ENCODE results near the gene ITSN1. TPM values are rescaled to one million over a fixed set of nuclear protein-coding genes. Genes with fewer than 3 reads are reported as not detected.

The ITSN1 gene
- total RNA-seq, 1 donor from 2014 or later: 44.3 TPM

- no peak for DNase-seq (ENCODE audit: extremely low read depth, low read depth, low spot score)
Measured at GRCh38 chr21:33878824-33879223, 236.5 kb downstream of the ITSN1 start.

DNA sequence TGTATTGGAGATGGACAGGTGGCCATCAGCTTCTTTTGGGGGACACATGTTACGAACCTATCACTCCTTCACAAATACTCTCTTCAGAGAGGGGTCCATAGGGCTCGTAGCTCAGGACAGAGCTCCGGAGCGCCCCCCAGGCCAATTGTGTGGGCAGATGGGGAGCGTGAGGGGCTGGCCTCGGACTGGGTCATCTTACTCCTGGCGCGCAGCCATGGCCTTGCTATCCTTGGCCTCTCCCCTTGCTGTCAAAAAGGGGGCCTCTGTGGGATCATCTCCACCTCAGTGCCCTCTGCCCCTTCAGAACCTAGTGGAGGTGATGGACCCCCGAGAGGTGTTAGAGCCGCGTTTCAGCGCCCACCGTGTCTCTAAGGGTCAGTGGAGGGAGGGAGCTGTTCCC lies 238.3 kb downstream of the ITSN1 start:
- no peak for DNase-seq (ENCODE audit: extremely low read depth, low read depth, low spot score)

DNA sequence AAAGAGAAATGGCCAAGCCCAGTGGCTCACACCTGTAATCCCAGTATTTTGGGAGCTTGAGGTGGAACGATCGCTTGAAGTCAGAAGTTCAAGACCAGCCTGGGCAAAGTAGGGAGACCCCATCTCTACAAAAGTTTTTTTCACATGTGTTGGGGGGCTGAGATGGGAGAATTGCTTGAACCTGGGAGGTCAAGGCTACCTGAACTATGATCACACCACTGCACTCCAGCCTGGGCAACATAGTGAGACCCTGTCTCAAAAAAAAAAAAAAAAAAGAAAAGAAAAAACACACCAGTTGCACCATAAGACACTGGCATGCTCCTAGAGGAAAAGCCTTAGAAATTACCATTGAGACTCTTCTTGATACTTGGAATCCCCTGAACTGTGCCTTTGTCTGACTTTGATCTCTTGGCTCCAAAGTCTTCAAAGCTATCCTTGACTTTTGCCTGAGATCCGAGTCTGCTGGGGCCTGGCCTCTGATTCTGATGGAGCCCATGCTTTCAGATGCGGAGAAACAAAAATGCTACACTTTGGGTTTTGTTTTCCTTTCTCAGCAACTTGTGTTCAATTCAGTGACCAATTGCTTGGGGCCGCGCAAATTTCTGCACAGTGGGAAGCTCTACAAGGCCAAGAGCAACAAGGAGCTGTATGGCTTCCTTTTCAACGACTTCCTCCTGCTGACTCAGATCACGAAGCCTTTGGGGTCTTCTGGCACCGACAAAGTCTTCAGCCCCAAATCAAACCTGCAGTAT lies 239.6 kb downstream of the ITSN1 start:
- no peak for DNase-seq (ENCODE audit: extremely low read depth, low read depth, low spot score)

DNA sequence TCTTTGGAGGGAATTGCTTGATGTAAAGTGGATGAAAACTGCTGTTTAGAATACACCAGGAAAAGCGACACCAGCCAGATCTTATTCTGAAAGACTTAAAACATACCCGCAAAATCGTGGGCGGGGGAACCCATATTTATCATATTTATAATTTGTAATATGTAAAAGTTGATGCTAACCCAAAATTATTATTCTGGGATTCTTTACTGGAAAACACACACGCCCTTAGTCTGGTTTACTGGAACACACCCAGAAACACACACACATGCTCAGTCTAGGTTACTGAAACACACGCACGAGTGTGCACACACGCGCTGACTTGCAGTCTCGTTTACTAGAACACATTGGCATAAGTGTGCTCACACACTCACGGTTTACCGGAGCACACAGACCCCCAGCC lies 240.8 kb downstream of the ITSN1 start:
- DNase-seq (ENCODE audit: extremely low read depth, low read depth, low spot score): no peak

GRCh38 chr21:33884376-33885171 lies 242.3 kb downstream of the ITSN1 start:
- no peak for DNase-seq (ENCODE audit: extremely low read depth, low read depth, low spot score)

GRCh38 chr21:33885172-33885514 lies 242.8 kb downstream of the ITSN1 start:
- DNase-seq (ENCODE audit: extremely low read depth, low read depth, low spot score): no peak

GRCh38 chr21:33886321-33886720 lies 244.0 kb downstream of the ITSN1 start:
- no peak for DNase-seq (ENCODE audit: extremely low read depth, low read depth, low spot score)

DNA sequence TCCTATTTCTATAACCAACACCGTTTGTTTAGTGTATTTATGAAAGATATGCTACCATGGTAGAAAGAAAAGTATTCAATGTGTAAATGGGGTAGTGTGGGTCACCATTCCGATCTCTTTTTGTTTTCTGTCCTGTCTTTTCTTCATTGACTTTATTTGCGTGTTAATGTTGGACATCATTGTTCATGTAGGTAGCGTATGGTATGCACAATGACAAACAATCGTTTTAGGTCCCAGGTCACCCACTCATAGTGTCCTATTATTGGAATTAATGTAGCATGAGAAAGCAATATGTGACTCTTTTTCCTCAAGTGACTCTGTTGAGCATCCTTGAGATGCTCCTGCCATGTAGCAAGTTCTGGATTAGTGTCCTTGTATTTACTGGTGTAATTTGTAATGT lies 247.9 kb downstream of the ITSN1 start:
- no peak for DNase-seq (ENCODE audit: extremely low read depth, low read depth, low spot score)

DNA sequence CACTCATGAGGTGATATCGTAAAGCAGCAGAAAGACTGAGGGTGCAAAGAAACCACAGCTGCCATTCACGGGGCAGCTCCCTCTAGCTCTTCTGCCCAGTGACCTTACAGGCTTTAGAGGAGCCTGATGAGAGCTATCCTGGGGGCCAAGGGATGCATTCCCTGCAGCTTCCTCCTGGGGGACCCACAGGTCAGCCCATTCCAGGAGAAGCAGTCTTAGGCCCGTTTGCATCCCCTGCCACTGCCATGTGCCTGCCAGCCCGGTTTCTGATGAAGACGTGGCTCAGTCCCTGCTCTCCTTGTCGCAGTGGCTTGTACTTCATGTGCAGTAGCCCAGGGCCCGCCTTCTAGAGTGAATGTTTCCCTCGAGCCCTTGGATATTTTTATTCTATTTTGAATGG lies 250.6 kb downstream of the ITSN1 start:
- no peak for DNase-seq (ENCODE audit: extremely low read depth, low read depth, low spot score)

DNA sequence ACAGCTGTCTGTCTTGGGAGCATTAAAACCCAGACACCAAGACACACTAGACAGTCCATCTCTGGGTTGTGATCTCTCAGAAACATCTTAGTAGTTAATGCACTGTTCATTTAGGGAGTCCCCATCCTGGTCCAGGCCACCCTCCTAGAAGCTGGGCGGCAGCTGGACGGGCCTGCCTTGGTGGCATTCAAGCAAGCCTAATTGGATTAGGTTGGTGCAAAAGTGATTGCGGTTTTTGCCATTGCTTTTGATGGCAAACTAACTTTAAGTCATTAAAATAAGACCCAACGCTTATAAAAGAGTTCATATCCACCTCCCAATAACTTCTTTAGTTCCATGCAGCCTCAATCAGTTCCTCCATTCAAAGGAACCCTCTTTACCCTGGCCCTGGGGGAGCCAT lies 251.6 kb downstream of the ITSN1 start:
- DNase-seq (ENCODE audit: extremely low read depth, low read depth, low spot score): no peak

DNA sequence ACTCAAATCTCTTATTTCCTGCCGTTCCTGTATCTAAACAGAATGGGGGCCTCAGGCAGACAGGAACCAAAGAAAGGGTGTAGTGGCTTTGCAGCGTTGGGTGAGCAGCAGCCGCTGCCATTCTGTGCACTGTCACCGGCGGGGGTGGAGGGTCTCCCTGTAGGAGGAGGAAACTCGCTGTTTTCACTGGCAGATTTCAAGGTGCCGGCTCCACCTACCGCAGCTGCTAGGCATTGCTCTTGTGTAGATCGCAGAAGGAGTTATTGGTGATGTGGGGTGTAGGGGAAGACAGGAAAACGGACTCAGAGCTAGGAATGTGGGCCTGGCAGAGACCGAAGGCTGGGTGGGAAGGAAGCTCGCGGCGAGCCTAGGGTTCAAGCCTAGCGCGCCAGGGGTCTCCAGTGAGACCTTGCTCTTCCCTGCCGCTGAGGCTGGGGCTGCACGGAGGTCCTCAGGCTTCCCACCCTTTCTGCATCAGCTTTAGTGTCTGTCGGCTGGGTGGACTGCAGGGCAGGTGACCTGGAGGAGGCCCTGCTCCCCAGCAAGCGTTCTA lies 252.5 kb downstream of the ITSN1 start:
- peak; percentile 45 for DNase-seq (ENCODE audit: extremely low read depth, low read depth, low spot score)

DNA sequence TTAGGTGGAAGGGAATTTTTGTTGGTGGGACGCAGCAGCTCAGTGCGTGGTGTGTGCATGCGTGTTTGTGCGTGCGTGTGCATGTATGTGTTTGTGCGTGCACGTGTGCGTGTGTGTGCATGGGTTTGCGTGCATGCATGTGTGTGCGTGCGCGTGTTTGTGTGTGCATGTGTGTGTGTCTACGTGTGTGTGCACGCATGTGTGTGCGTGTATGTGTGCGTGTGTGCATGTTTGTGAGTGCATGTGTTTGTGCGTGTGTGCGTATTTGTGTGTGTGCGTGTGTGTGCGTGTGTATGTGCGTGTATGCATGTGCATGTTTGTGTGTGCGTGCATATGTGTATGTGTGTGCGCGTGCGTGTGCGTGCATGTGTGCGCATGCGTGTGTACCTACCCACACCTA lies 253.1 kb downstream of the ITSN1 start:
- no peak for DNase-seq (ENCODE audit: extremely low read depth, low read depth, low spot score)

GRCh38 chr21:33896691-33897090 lies 254.4 kb downstream of the ITSN1 start:
- DNase-seq (ENCODE audit: extremely low read depth, low read depth, low spot score): no peak

GRCh38 chr21:33897098-33897497 lies 254.8 kb downstream of the ITSN1 start:
- DNase-seq (ENCODE audit: extremely low read depth, low read depth, low spot score): no peak

DNA sequence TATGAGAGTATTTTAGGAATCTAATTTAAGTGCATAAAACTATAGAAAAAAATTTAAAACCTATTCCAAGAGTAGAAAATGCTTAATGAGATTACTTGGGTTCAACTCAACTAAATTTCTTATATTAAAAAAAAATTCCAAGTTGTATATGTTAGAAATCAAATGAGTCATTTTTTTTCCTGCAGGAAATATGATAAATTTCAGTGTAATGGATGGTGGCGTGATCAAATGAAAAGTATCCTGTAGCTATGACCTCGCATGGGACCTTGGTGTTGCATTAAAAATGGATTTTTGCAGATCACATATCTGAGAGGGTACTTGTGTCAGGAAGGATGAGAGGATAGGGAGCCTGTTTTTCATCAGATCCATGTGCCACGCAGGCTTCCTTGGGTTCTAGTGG lies 255.4 kb downstream of the ITSN1 start:
- no peak for DNase-seq (ENCODE audit: extremely low read depth, low read depth, low spot score)

GRCh38 chr21:33898586-33898985 lies 256.3 kb downstream of the ITSN1 start:
- DNase-seq (ENCODE audit: extremely low read depth, low read depth, low spot score): no peak

GRCh38 chr21:33899199-33899598 lies 256.9 kb downstream of the ITSN1 start:
- no peak for DNase-seq (ENCODE audit: extremely low read depth, low read depth, low spot score)

GRCh38 chr21:33901412-33902288 lies 259.3 kb downstream of the ITSN1 start:
- no peak for DNase-seq (ENCODE audit: extremely low read depth, low read depth, low spot score)

DNA sequence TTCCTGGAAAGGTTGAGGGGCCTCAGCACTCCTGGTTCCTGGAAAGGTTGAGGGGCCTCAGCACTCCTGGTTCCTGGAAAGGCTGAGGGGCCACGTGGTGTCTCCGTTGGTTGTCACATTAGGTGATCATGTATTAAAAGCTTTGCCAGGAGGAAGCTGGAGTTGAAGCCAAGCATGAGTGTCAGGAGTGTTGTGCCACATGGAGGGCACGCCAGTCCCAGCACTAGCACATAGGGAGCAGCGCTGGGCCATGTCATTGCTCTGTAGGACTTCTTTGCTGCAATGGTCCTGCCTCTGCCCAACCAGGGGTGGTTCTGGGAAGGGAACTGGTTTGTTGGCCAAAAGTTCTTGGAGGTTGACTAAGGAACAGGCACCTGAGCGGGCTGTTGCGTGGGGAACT lies 260.0 kb downstream of the ITSN1 start:
- no peak for DNase-seq (ENCODE audit: extremely low read depth, low read depth, low spot score)

GRCh38 chr21:33904041-33904440 lies 261.7 kb downstream of the ITSN1 start:
- no peak for DNase-seq (ENCODE audit: extremely low read depth, low read depth, low spot score)

GRCh38 chr21:33908760-33909159 lies 266.5 kb downstream of the ITSN1 start:
- DNase-seq (ENCODE audit: extremely low read depth, low read depth, low spot score): no peak
